IMR-90 (cell line): ENCODE data around the gene GCH1.
"Not testable (repeated sequence)": the region's sequence is repeated elsewhere in the genome, so short reads cannot be mapped to it uniquely, and the experiment has no call there.

ENCODE experiments used
- CTCF ChIP-seq: conservative IDR thresholded peaks from 2 replicates; pipeline ENCODE4 v1.5.1; 2012; ENCODE audit warnings: mild to moderate bottlenecking, low read depth, low read length, improper control_type of control experiment
- RCOR1 ChIP-seq: IDR thresholded peaks from 2 replicates; pipeline ENCODE4 v1.6.1; 2012; ENCODE audit warnings: mild to moderate bottlenecking, low read length, improper control_type of control experiment; ENCODE audit not compliant: insufficient replicate concordance

- TF ChIP-seq CTCF, RCOR1: not testable (repeated sequence)
Measured at GRCh38 chr14:54875648-54876047, 27.0 kb downstream of the GCH1 start.
